GM18505 (cell line): ENCODE measurements around the gene MIEN1.

Source experiments
- ATAC-seq: cut with Tn5 transposase; IDR thresholded peaks from one replicate; pipeline ENCODE4 v1.9.1; 2021; ENCODE audit not compliant: unreplicated experiment
- POLR2A ChIP-seq: IDR thresholded peaks from 4 replicates; pipeline ENCODE4 v1.6.1; 2011; ENCODE audit warnings: borderline replicate concordance; ENCODE audit not compliant: insufficient read depth, insufficient read length; ENCODE audit errors: extremely low read depth

The MIEN1 gene

GRCh38 chr17:39679521-39680192, 50.7 kb downstream of the MIEN1 start:
- TF ChIP-seq POLR2A: no peak
- no peak for ATAC-seq
